HCT116 (cell line): ENCODE measurements around the gene KDM6B.

Source experiments
- CEBPB ChIP-seq: IDR thresholded peaks from 2 replicates; pipeline ENCODE4 v1.6.1; 2012; ENCODE audit warnings: low read depth
- EZH2 ChIP-seq: fragments of 200-600 bp; sonication (generic); IDR thresholded peaks from 2 replicates; pipeline ENCODE4 v1.6.1; 2017; ENCODE audit warnings: antibody characterized with exemption, mixed run types
- EZH2phosphoT487 ChIP-seq: fragments of 200-600 bp; IDR thresholded peaks from 2 replicates; pipeline ENCODE4 v1.6.1; 2018; ENCODE audit warnings: antibody characterized with exemption, borderline replicate concordance
- JUND ChIP-seq: IDR thresholded peaks from 2 replicates; pipeline ENCODE4 v1.6.1; 2012
- MAX ChIP-seq: IDR thresholded peaks from 2 replicates; pipeline ENCODE4 v1.6.1; 2012
- POLR2A ChIP-seq: IDR thresholded peaks from 2 replicates; pipeline ENCODE4 v1.7.0; 2011; ENCODE audit warnings: borderline replicate concordance; ENCODE audit not compliant: insufficient read depth, insufficient read length; ENCODE audit errors: extremely low read depth
- POLR2AphosphoS5 ChIP-seq: IDR thresholded peaks from 2 replicates; pipeline ENCODE4 v1.6.1; 2011; ENCODE audit warnings: mild to moderate bottlenecking, low read depth, low read length, moderate library complexity
- RAD21 ChIP-seq: IDR thresholded peaks from 2 replicates; pipeline ENCODE4 v1.6.1; 2012; ENCODE audit warnings: low read depth, mild to moderate bottlenecking
- SP1 ChIP-seq: IDR thresholded peaks from 2 replicates; pipeline ENCODE4 v1.6.1; 2012; ENCODE audit warnings: low read depth
- YY1 ChIP-seq: IDR thresholded peaks from 2 replicates; pipeline ENCODE4 v1.6.1; 2011; ENCODE audit warnings: low read length, low read depth, moderate library complexity, mild to moderate bottlenecking; ENCODE audit not compliant: insufficient replicate concordance; ENCODE audit errors: extremely low read depth
- TF ChIP-seq, protein P1 (sequence below), 3 experiments: fragments of 200-600 bp in 1 of 3; sonication (generic) in 1 of 3; IDR thresholded peaks in 2 of 3; conservative IDR thresholded peaks in 1 of 3; 2 replicates each; pipeline ENCODE4 v1.5.1; 2012 to 2017; ENCODE audit warnings: low read depth in 2 of 3, low read length in 2 of 3, antibody characterized with exemption in 1 of 3, borderline replicate concordance in 1 of 3, control low read depth in 1 of 3, mild to moderate bottlenecking in 1 of 3, mixed read lengths in 1 of 3, mixed run types in 1 of 3, moderate library complexity in 1 of 3; ENCODE audit not compliant: insufficient read depth in 1 of 3
- TF ChIP-seq, protein P2 (sequence below): IDR thresholded peaks from 2 replicates; pipeline ENCODE4 v1.6.1; 2012; ENCODE audit warnings: low read depth
- TF ChIP-seq, protein P3 (sequence below): IDR thresholded peaks from 2 replicates; pipeline ENCODE4 v1.6.1; 2011; ENCODE audit warnings: mild to moderate bottlenecking, low read length, moderate library complexity; ENCODE audit not compliant: insufficient replicate concordance; ENCODE audit errors: extremely low read depth
- TF ChIP-seq, protein P4 (sequence below): IDR thresholded peaks from 2 replicates; pipeline ENCODE4 v1.6.1; 2012

DNA sequence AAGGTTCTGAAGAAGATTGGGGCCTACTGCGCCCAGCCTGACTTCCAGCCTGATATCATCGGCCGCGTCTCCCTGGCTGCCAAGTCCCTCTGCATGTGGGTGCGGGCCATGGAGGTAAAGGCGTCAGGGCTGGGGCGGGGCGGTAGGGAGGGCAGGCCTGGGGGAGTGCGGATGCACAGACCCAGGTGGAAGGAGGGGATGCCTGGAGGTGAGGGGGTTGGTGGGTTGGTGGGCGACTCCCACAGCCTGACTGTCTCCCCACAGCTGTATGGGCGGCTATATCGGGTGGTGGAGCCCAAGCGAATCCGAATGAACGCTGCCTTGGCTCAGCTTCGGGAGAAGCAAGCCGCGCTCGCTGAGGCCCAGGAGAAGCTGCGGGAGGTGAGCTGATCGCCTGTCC lies 26.8 kb upstream of the KDM6B start:
- TF ChIP-seq POLR2A, result no peak
- TF ChIP-seq, protein P1, sequence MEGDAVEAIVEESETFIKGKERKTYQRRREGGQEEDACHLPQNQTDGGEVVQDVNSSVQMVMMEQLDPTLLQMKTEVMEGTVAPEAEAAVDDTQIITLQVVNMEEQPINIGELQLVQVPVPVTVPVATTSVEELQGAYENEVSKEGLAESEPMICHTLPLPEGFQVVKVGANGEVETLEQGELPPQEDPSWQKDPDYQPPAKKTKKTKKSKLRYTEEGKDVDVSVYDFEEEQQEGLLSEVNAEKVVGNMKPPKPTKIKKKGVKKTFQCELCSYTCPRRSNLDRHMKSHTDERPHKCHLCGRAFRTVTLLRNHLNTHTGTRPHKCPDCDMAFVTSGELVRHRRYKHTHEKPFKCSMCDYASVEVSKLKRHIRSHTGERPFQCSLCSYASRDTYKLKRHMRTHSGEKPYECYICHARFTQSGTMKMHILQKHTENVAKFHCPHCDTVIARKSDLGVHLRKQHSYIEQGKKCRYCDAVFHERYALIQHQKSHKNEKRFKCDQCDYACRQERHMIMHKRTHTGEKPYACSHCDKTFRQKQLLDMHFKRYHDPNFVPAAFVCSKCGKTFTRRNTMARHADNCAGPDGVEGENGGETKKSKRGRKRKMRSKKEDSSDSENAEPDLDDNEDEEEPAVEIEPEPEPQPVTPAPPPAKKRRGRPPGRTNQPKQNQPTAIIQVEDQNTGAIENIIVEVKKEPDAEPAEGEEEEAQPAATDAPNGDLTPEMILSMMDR (IDR thresholded peaks at IDR 0.05 in 2 of 3, conservative IDR thresholded peaks at IDR 0.05 in 1 of 3; ENCODE audit: borderline replicate concordance in 1 of 3, insufficient read depth in 1 of 3, low read depth in 2 of 3, low read length in 2 of 3), result no peak
- TF ChIP-seq RAD21, result no peak
- TF ChIP-seq EZH2, result no peak
- TF ChIP-seq, protein P2, sequence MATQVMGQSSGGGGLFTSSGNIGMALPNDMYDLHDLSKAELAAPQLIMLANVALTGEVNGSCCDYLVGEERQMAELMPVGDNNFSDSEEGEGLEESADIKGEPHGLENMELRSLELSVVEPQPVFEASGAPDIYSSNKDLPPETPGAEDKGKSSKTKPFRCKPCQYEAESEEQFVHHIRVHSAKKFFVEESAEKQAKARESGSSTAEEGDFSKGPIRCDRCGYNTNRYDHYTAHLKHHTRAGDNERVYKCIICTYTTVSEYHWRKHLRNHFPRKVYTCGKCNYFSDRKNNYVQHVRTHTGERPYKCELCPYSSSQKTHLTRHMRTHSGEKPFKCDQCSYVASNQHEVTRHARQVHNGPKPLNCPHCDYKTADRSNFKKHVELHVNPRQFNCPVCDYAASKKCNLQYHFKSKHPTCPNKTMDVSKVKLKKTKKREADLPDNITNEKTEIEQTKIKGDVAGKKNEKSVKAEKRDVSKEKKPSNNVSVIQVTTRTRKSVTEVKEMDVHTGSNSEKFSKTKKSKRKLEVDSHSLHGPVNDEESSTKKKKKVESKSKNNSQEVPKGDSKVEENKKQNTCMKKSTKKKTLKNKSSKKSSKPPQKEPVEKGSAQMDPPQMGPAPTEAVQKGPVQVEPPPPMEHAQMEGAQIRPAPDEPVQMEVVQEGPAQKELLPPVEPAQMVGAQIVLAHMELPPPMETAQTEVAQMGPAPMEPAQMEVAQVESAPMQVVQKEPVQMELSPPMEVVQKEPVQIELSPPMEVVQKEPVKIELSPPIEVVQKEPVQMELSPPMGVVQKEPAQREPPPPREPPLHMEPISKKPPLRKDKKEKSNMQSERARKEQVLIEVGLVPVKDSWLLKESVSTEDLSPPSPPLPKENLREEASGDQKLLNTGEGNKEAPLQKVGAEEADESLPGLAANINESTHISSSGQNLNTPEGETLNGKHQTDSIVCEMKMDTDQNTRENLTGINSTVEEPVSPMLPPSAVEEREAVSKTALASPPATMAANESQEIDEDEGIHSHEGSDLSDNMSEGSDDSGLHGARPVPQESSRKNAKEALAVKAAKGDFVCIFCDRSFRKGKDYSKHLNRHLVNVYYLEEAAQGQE, result no peak
- no peak for TF ChIP-seq YY1
- TF ChIP-seq POLR2AphosphoS5, result no peak
- TF ChIP-seq CEBPB, result no peak
- TF ChIP-seq SP1, result no peak
- no peak for TF ChIP-seq EZH2phosphoT487
- TF ChIP-seq, protein P3, sequence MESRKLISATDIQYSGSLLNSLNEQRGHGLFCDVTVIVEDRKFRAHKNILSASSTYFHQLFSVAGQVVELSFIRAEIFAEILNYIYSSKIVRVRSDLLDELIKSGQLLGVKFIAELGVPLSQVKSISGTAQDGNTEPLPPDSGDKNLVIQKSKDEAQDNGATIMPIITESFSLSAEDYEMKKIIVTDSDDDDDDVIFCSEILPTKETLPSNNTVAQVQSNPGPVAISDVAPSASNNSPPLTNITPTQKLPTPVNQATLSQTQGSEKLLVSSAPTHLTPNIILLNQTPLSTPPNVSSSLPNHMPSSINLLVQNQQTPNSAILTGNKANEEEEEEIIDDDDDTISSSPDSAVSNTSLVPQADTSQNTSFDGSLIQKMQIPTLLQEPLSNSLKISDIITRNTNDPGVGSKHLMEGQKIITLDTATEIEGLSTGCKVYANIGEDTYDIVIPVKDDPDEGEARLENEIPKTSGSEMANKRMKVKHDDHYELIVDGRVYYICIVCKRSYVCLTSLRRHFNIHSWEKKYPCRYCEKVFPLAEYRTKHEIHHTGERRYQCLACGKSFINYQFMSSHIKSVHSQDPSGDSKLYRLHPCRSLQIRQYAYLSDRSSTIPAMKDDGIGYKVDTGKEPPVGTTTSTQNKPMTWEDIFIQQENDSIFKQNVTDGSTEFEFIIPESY, result no peak
- TF ChIP-seq, protein P4, sequence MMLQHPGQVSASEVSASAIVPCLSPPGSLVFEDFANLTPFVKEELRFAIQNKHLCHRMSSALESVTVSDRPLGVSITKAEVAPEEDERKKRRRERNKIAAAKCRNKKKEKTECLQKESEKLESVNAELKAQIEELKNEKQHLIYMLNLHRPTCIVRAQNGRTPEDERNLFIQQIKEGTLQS, result no peak
- TF ChIP-seq JUND, result no peak
- TF ChIP-seq MAX, result no peak
